Stimulated activated memory B cell treated with anti-CD40 and anti-IgM and Interleukin-4, amounts not matched to agents 10 μg/mL and 1 μg/mL and 100 μg/mL, for 72 hours (primary cell): Measurements from ENCODE around the gene PTP4A2.
A peak's percentile ranks its signal among the peaks of the same experiment; 100 is the strongest.
"Not testable (repeated sequence)": the region's sequence is repeated elsewhere in the genome, so short reads cannot be mapped to it uniquely, and the experiment has no call there.

Experiments
- ATAC-seq: fragments of 150-1000 bp; cut with Tn5 transposase; 2 replicates; pipeline ENCODE4 v1.10.0; 2021
- H3K27ac Mint-ChIP-seq: one replicate; pipeline ENCODE4 v1.8.0; 2022; ENCODE audit warnings: mild to moderate bottlenecking, mixed read lengths
- H3K27me3 Mint-ChIP-seq: one replicate; pipeline ENCODE4 v1.8.0; 2022; ENCODE audit warnings: mixed read lengths
- H3K36me3 Mint-ChIP-seq: one replicate; pipeline ENCODE4 v1.8.0; 2022; ENCODE audit warnings: mixed read lengths
- H3K4me1 Mint-ChIP-seq: one replicate; pipeline ENCODE4 v1.8.0; 2022; ENCODE audit warnings: mixed read lengths
- H3K4me3 Mint-ChIP-seq: one replicate; pipeline ENCODE4 v1.8.0; 2022; ENCODE audit warnings: mild to moderate bottlenecking, moderate library complexity, mixed read lengths
- H3K9me3 Mint-ChIP-seq: one replicate; pipeline ENCODE4 v1.8.0; 2022; ENCODE audit warnings: mixed read lengths

The PTP4A2 gene

GRCh38 chr1:31895474-31896198, 42.5 kb downstream of the PTP4A2 start:
- not testable (repeated sequence) for ATAC-seq, H3K4me3 Mint-ChIP-seq, H3K27ac Mint-ChIP-seq, H3K36me3 Mint-ChIP-seq, H3K4me1 Mint-ChIP-seq, H3K27me3 Mint-ChIP-seq, H3K9me3 Mint-ChIP-seq

DNA sequence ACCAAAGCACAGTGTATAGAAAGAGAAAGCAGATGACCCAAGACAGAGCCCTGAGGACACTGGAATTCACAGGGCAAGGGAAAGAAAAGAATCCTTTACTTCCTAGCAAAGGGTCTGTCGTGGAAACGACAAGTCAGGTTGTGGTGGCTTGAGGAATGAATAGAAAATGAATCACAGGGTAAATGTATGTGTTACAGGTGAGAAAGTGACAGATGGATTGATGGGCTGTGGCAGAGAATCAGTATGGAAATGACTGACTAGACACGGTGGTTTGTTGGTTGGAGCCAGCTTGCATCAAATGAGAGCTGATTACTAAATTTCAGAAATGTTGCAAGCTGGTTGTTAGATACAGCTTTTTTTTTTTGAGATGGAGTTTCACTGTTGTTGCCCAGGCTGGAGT, 46.9 kb downstream of the PTP4A2 start:
- peaks cover 25% of the 10 kb centered on the region for H3K4me1 Mint-ChIP-seq
- H3K36me3 Mint-ChIP-seq: no peaks in the 10 kb centered on the region
- ATAC-seq: no peak
- H3K4me3 Mint-ChIP-seq: no peak overlapping the region
- H3K27me3 Mint-ChIP-seq: no peaks in the 10 kb centered on the region
- no peak overlapping the region for H3K27ac Mint-ChIP-seq
- no peaks in the 10 kb centered on the region for H3K9me3 Mint-ChIP-seq

DNA sequence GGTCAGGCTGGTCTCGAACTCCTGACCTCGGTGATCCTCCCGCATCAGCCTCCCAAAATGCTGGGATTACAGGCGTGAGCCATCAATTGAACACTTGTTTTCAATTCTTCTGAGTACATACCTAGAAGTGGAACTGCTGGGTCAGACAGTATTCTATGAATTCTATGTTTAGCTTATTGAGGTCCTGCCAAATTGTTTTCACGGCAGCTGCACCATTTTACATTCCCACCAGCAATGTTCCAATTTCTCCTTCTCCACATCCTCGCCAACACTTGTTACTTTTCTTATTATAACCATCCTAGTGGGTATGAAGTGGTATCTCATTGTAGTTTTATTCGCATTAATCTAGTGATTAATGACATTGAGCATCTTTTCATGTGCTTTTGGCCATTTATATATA, 49.9 kb downstream of the PTP4A2 start:
- H3K27me3 Mint-ChIP-seq: no peaks in the 10 kb centered on the region
- H3K9me3 Mint-ChIP-seq: no peaks in the 10 kb centered on the region
- H3K36me3 Mint-ChIP-seq: no peaks in the 10 kb centered on the region
- peaks cover 25% of the 10 kb centered on the region for H3K4me1 Mint-ChIP-seq
- peak overlapping the region; percentile 98 for H3K27ac Mint-ChIP-seq
- ATAC-seq: no peak
- no peak overlapping the region for H3K4me3 Mint-ChIP-seq

DNA sequence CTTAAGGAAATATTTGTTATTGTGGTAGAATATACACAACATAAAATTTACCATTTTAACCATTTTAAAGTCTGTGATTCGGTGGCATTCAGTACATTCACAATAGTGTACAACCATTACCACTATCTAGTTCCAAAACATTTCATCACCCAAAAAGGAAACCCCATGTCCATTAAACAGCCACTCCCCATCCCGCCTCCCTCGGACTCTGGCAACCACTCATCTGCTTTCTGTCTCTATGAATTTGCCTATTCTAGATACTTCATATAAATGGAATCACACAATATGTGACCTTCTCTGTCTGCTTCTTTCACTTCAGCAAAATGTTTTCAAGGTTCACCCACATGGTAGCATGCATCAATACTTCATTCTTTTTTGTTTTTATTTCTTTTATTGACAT, 51.3 kb downstream of the PTP4A2 start:
- H3K4me3 Mint-ChIP-seq: no peak overlapping the region

GRCh38 chr1:31885851-31886250, 52.3 kb downstream of the PTP4A2 start:
- peaks cover 38% of the 10 kb centered on the region for H3K4me1 Mint-ChIP-seq
- no peaks in the 10 kb centered on the region for H3K36me3 Mint-ChIP-seq
- H3K4me3 Mint-ChIP-seq: no peak overlapping the region
- H3K27me3 Mint-ChIP-seq: no peaks in the 10 kb centered on the region
- no peaks in the 10 kb centered on the region for H3K9me3 Mint-ChIP-seq
- H3K27ac Mint-ChIP-seq: no peak overlapping the region
- no peak for ATAC-seq

More for the DNA sequence above, 51.3 kb downstream of the PTP4A2 start:
- no peaks in the 10 kb centered on the region for H3K36me3 Mint-ChIP-seq
- no peaks in the 10 kb centered on the region for H3K9me3 Mint-ChIP-seq
- peak overlapping the region; percentile 10 for H3K27ac Mint-ChIP-seq
- peaks cover 28% of the 10 kb centered on the region for H3K4me1 Mint-ChIP-seq
- ATAC-seq: peak; percentile 55
- H3K27me3 Mint-ChIP-seq: no peaks in the 10 kb centered on the region

GRCh38 chr1:31883357-31883942, 54.7 kb downstream of the PTP4A2 start:
- no peak overlapping the region for H3K4me3 Mint-ChIP-seq
- H3K27ac Mint-ChIP-seq: peak overlapping the region; percentile 3
- no peaks in the 10 kb centered on the region for H3K27me3 Mint-ChIP-seq
- peaks cover 43% of the 10 kb centered on the region for H3K4me1 Mint-ChIP-seq
- no peak for ATAC-seq
- H3K9me3 Mint-ChIP-seq: no peaks in the 10 kb centered on the region
- no peaks in the 10 kb centered on the region for H3K36me3 Mint-ChIP-seq

DNA sequence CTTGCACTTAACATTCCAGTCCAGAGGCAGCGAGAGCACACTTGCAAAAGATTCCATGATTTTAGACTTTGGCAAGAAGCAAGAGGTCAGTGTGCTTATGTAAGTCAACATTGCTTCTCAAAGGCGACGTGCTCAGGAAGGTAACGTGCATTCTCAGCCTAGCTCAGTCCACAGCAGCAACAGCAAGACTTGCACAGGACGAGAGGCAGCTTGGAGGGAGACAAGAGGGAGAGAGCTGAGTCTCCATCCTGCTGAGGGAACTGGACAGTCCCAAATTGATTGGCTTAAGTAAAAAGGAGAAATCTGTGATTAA, 56.5 kb downstream of the PTP4A2 start:
- Mint-ChIP-seq H3K9me3 (no peaks in the 10 kb centered on the region), H3K36me3 (no peaks in the 10 kb centered on the region), H3K4me3 (peak overlapping the region; percentile 3), H3K4me1 (peaks cover 45% of the 10 kb centered on the region), H3K27ac (peak overlapping the region; percentile 61), H3K27me3 (no peaks in the 10 kb centered on the region)
- ATAC-seq: no peak

- H3K27ac Mint-ChIP-seq: peak overlapping the region; percentile 61
- no peaks in the 10 kb centered on the region for H3K27me3 Mint-ChIP-seq
- ATAC-seq: peak; percentile 62
- H3K4me1 Mint-ChIP-seq: peaks cover 47% of the 10 kb centered on the region
- no peaks in the 10 kb centered on the region for H3K9me3 Mint-ChIP-seq
- H3K4me3 Mint-ChIP-seq: peak overlapping the region; percentile 3
- H3K36me3 Mint-ChIP-seq: no peaks in the 10 kb centered on the region
Observed at GRCh38 chr1:31880957-31881687, 57.0 kb downstream of the PTP4A2 start.

GRCh38 chr1:31879981-31880608, 58.1 kb downstream of the PTP4A2 start:
- H3K36me3 Mint-ChIP-seq: no peaks in the 10 kb centered on the region
- ATAC-seq: no peak
- no peak overlapping the region for H3K4me3 Mint-ChIP-seq
- peaks cover 49% of the 10 kb centered on the region for H3K4me1 Mint-ChIP-seq
- H3K27me3 Mint-ChIP-seq: no peaks in the 10 kb centered on the region
- H3K9me3 Mint-ChIP-seq: no peaks in the 10 kb centered on the region
- H3K27ac Mint-ChIP-seq: peak overlapping the region; percentile 61

DNA sequence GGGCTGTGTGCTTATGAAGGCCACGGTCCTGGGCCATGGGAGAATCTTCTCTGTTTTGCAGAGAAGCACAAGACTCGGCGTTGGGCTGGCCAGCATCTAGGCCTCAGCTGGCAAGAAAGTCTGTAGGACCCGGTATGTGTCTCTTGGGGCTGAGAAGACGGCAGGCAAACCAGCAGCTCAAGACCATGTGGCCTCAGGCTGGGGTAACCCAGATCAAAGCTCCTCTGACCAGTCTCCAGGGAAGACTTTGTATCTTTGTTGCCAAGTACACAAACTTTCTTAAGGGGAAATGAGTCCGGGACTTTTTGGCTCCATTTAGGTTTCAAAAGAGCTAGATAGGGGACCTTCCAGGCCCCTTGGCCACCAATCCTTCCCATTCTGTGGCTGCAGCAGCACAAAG, 60.1 kb downstream of the PTP4A2 start:
- Mint-ChIP-seq H3K27ac (peak overlapping the region; percentile 64), H3K4me3 (no peak overlapping the region), H3K4me1 (peaks cover 51% of the 10 kb centered on the region), H3K27me3 (no peaks in the 10 kb centered on the region), H3K9me3 (peaks cover 2% of the 10 kb centered on the region), H3K36me3 (peaks cover 2% of the 10 kb centered on the region)
- ATAC-seq: peak; percentile 84

- no peak for ATAC-seq
- peak overlapping the region; percentile 64 for H3K27ac Mint-ChIP-seq
- H3K36me3 Mint-ChIP-seq: peaks cover 6% of the 10 kb centered on the region
- H3K4me1 Mint-ChIP-seq: peaks cover 56% of the 10 kb centered on the region
- peaks cover 5% of the 10 kb centered on the region for H3K9me3 Mint-ChIP-seq
- H3K27me3 Mint-ChIP-seq: no peaks in the 10 kb centered on the region
- H3K4me3 Mint-ChIP-seq: no peak overlapping the region
Observed at GRCh38 chr1:31877544-31877943, 60.6 kb downstream of the PTP4A2 start.

- no peaks in the 10 kb centered on the region for H3K27me3 Mint-ChIP-seq
- peaks cover 42% of the 10 kb centered on the region for H3K4me1 Mint-ChIP-seq
- peak overlapping the region; percentile 14 for H3K27ac Mint-ChIP-seq
- H3K36me3 Mint-ChIP-seq: peaks cover 6% of the 10 kb centered on the region
- no peak overlapping the region for H3K4me3 Mint-ChIP-seq
- H3K9me3 Mint-ChIP-seq: peaks cover 5% of the 10 kb centered on the region
- no peak for ATAC-seq
Observed at GRCh38 chr1:31875636-31876236, 62.4 kb downstream of the PTP4A2 start.

DNA sequence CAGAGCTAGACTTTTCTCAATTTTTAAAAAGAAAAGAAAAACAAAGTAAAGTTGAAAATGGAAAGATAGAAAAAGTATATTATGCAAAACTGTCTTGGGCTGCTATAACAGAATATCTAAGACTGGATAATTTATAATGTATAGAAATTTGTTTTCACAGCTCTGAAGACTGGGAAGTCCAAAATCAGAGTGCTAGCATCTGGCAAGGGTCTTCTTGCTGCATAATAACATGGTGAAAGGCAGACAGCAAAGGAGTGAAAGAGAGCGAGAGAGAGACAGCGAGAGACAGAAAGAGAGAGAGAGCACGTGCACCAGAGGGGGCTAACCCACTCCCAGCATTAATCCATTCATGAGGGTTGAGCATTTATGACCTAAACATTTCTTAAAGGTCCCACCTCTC, 63.2 kb downstream of the PTP4A2 start:
- Mint-ChIP-seq H3K4me1 (peaks cover 34% of the 10 kb centered on the region), H3K27ac (no peak overlapping the region), H3K36me3 (peaks cover 6% of the 10 kb centered on the region), H3K27me3 (no peaks in the 10 kb centered on the region), H3K4me3 (no peak overlapping the region), H3K9me3 (peaks cover 5% of the 10 kb centered on the region)
- no peak for ATAC-seq

GRCh38 chr1:31872658-31873636, 65.2 kb downstream of the PTP4A2 start:
- ATAC-seq: no peak
- no peak overlapping the region for H3K27ac Mint-ChIP-seq
- H3K4me3 Mint-ChIP-seq: no peak overlapping the region
- H3K9me3 Mint-ChIP-seq: peaks cover 5% of the 10 kb centered on the region
- H3K4me1 Mint-ChIP-seq: peaks cover 27% of the 10 kb centered on the region
- H3K27me3 Mint-ChIP-seq: no peaks in the 10 kb centered on the region
- peaks cover 6% of the 10 kb centered on the region for H3K36me3 Mint-ChIP-seq
